GM12801 (cell line): ENCODE results near the gene TMEM63C.

Experiments
- TF ChIP-seq, protein P1 (sequence below): IDR thresholded peaks from one replicate; pipeline ENCODE4 v1.5.1; 2011; ENCODE audit warnings: control low read depth; ENCODE audit not compliant: insufficient read length; ENCODE audit errors: extremely low read depth

The TMEM63C gene

DNA sequence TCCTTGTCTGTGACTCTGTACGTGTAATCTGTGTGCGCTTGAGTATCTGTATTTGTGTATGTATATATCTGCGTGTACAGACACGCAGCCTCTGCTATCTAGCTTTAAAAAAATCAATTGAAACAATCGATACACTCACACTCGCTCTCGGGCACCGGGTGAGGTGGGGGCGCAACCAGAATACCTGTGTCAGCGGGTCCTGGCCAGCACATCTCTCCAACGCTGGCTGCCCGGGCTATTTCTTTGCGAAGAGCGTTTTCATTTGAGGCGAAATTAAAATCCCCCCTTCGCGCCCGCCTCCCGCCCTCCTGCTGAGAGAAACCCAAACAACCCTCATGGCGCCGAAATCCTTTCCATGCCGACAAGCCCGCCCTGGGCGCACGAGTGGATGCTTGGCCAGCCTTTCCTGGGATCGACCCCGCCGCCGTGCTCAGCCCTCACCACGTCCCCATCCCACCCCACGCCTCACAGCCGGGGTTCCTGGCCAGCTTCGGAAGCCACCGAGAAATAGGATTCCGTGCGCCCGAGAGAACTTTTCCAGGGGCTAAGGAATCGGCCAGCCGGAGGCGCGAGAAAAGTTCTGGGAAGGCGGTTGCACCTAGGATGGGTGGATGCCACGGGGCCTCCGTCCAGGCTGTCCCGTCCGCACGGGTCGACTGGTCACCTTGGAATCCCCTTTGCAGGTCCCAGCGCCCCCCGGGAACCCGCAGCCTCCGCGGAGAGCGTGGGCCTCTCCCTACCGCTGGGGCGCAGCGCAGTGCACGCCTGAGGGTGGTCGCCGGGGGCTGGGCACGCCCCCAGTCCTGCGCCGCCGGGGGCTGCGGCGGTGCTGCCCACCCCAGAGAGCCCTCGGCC lies 41.0 kb upstream of the TMEM63C start:
- TF ChIP-seq, protein P1, sequence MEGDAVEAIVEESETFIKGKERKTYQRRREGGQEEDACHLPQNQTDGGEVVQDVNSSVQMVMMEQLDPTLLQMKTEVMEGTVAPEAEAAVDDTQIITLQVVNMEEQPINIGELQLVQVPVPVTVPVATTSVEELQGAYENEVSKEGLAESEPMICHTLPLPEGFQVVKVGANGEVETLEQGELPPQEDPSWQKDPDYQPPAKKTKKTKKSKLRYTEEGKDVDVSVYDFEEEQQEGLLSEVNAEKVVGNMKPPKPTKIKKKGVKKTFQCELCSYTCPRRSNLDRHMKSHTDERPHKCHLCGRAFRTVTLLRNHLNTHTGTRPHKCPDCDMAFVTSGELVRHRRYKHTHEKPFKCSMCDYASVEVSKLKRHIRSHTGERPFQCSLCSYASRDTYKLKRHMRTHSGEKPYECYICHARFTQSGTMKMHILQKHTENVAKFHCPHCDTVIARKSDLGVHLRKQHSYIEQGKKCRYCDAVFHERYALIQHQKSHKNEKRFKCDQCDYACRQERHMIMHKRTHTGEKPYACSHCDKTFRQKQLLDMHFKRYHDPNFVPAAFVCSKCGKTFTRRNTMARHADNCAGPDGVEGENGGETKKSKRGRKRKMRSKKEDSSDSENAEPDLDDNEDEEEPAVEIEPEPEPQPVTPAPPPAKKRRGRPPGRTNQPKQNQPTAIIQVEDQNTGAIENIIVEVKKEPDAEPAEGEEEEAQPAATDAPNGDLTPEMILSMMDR, result no peak

DNA sequence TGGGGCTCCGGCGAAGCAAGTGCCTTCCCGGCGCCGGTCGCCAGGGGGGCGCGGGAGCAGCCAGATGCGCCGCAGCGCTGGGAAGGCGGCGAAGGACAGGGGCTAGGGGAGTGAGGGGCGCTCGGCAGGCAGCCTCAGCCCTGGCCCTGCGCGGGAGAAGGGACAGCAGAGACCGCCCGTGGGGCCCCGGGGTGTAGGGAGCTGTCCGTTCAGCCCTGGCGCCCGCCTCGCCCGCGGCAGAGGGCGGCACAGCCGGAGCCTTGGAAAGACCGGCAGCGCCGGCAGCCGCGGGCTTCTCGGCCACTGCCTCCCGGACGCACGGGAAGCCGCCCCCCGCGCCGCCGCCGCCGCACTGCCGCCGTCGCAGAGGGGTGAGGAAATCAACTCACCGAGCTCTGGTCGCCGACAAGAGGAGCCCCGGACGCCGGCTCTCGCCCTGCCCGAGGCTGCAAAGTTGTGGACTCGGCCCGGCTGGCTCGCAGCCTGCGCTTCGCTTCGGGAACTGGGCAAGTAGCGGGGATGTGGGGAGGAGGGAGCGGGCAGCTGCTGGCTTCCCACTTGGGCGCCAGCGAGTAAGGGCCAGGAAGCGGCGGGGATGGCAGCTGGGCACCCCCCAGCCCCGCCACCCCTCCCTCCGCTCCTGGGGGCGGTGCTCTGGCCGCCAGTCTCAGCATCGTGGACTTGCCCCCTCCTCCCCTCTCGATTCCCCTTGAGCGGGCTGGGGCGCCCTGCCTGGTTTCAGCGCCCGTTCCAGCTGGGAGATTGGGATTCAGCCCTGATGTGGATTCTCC lies 40.2 kb upstream of the TMEM63C start, which contains the start of gene ZDHHC22:
Gene ZDHHC22 (minus strand): TSS at position 578 of the 791 bp plus-strand sequence. CDS start 2,053 bp downstream, outside the sequence.
- TF ChIP-seq, protein P1, result no peak

DNA sequence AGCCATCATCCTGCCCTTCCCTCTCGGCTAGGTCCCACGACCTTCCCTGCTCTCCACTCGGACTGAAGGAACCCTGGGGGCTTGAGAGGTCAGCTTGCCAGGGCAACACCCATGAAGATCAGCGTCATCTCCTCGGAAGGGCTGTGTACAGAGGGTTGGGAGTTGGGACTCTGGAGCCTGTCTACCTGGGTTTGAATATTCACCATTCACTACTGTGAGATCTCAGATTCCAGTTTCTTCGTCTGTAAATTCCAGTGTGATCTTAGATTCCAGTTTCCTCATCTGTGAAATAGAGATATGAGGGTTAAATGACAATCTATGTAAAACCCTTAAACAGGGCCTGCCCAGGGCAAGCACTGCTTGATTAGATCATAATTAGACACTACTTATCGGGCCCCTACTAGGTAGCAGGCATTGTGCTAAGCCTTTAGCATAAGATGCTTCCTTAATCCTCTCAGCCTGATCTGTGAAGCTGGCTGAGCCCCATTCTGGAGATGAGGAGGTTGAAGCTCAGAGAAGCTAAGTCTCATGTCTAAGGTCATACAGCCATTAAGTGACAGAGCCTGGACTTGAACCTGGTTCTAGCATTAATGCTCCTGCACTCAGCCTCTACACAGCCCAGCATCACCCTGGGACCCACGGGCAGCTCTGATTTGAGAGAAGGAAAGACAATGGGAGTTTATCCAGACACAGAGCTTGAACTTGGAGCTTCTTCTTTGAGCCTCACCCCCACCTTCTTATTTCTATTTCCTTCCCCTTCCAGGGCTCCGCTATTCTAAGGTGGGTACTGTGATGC lies 39.4 kb upstream of the TMEM63C start:
- TF ChIP-seq, protein P1, result no peak

DNA sequence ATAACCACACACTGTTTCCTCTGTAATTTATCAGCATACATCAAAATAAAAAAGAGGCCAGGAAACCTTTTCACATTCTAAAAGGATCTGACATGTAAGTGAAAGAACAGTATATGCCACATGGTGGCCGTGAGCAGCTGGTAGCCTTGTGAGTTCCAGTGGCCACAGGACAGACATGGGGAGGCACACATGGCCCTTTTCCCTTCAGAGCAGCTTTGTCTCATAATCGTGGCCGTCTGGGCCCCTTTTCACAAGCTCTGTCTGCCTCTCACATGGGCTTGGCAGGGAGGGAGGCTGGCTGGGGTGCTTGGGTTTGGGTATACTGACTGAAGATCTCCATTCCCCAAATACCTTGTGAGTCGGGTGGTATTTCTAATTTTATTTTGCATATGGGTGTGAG lies 38.5 kb upstream of the TMEM63C start:
- TF ChIP-seq, protein P1, result no peak

DNA sequence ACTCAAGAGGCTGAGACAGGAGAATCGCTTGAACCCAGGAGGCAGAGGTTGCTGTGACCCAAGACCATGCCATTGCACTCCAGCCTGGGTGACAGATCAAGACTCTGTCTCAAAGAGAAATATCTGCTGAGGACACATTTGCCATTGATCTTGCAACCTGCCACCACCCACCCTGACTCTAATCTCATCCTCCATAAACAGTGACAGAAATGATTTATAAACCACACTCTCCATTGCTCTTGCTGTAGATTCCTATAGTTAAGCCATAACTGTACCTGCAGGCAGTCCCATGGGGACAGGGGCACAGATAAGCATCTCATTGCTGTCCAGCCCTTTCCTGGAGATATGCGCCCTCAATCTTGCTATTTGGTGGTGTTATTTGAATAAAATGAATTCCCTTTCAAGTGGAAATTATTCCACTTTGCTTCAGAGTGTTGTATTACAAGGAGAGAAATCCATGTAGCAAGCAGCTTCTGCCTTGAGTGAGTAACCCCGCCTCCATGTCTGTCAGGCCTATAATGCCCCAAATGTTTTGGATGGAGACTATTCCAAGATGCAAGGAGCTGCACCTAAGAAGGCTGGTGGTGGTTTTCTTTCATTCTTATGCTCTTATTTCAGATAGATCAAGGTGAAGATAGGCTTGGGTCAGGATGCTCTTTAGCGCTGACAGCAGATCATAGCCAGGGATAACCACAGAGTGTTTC lies 37.0 kb upstream of the TMEM63C start:
- TF ChIP-seq, protein P1, result no peak

DNA sequence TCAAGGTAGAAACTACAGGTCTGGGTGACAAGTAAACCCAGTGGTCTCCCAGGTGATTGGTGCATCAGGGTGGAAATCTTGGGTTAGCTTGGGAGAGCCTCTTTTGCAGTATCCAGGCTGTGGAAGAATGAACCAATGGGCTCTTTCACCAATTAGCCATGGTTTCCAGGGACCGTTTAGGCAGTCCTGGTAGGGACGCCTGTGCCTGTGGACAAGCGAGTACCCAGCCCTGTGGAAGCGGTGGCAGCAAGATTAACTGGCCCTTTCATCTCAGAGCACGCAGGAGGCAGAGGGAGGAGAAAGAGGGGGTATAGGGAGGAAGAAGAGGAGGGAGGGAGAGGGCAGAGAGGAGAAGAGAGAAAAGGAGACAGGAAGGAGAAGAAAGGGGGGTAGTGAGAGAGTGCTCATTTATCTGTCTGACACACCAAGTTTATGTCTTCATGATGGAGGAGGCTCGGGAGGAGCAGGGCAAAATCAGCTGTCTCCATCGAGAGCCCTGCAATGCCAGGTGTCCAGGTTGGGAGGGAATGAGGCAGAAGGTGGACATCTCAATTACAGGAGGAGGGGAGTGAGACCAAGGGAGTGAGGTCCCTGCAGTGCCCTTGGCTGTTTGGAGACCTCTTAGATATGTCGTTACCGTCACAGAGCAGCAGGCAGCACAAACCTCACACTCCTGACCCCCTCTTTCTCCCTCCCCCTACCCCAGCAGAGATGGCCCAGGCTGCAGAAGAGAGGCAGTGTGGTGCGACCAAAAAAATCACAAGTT lies 35.4 kb upstream of the TMEM63C start:
- TF ChIP-seq, protein P1, result no peak
